Hepatocyte (in vitro differentiated cells): ENCODE measurements around the gene SLC39A8.
"Not testable (repeated sequence)": the region's sequence is repeated elsewhere in the genome, so short reads cannot be mapped to it uniquely, and the experiment has no call there.

Source experiments
- EZH2 ChIP-seq: fragments of 200-600 bp; sonication (generic); IDR thresholded peaks from 2 replicates; pipeline ENCODE4 v1.6.1; 2016; ENCODE audit warnings: antibody characterized with exemption, mild to moderate bottlenecking, borderline replicate concordance
- EZH2phosphoT487 ChIP-seq: fragments of 200-600 bp; sonication (generic); IDR thresholded peaks from one replicate; pipeline ENCODE4 v1.6.1; 2018; ENCODE audit warnings: antibody characterized with exemption, mild to moderate bottlenecking, low read depth, moderate library complexity; ENCODE audit not compliant: unreplicated experiment, severe bottlenecking
- TF ChIP-seq, protein P1 (sequence below): fragments of 200-600 bp; sonication (generic); IDR thresholded peaks from 2 replicates; pipeline ENCODE4 v1.5.1; 2016; ENCODE audit warnings: antibody characterized with exemption, mild to moderate bottlenecking; ENCODE audit not compliant: poor library complexity

DNA sequence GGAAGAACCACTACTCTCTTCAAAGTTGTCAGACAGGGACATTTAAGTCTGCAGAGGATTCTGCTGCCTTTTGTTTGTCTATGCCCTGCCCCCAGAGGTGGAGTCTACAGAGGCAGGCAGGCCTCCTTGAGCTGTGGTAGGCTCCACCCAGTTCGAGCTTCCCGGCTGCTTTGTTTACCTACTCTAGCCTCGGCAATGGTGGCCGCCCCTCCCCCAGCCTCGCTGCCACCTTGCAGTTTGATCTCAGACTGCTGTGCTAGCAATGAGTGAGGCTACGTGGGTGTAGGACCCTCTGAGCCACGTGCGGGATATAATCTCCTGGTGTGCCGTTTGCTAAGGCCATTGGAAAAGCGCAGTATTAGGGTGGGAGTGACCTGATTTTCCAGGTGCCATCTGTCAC, 35.0 kb upstream of the SLC39A8 start:
- TF ChIP-seq, protein P1, sequence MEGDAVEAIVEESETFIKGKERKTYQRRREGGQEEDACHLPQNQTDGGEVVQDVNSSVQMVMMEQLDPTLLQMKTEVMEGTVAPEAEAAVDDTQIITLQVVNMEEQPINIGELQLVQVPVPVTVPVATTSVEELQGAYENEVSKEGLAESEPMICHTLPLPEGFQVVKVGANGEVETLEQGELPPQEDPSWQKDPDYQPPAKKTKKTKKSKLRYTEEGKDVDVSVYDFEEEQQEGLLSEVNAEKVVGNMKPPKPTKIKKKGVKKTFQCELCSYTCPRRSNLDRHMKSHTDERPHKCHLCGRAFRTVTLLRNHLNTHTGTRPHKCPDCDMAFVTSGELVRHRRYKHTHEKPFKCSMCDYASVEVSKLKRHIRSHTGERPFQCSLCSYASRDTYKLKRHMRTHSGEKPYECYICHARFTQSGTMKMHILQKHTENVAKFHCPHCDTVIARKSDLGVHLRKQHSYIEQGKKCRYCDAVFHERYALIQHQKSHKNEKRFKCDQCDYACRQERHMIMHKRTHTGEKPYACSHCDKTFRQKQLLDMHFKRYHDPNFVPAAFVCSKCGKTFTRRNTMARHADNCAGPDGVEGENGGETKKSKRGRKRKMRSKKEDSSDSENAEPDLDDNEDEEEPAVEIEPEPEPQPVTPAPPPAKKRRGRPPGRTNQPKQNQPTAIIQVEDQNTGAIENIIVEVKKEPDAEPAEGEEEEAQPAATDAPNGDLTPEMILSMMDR: not testable (repeated sequence)
- not testable (repeated sequence) for TF ChIP-seq EZH2, EZH2phosphoT487
